ENCODE measurements around the gene GNAO1.

Gene GNAO1

GRCh38 chr16:56282451-56282850 lies 91.2 kb downstream of the GNAO1 start:
- H3K4me3 ChIP-seq (ENCODE audit: control insufficient read depth, low read depth, low read length), result no peak overlapping the region
- TF ChIP-seq CTCF (IDR thresholded peaks at IDR 0.05; ENCODE audit: control insufficient read depth, insufficient read depth, low read depth, low read length, missing control alignments), result no peak
- DNase-seq (ENCODE audit: low read depth), result no peak

- no peak for DNase-seq (ENCODE audit: low read depth)
- no peak overlapping the region for H3K4me3 ChIP-seq (ENCODE audit: control insufficient read depth, low read depth, low read length)
- no peak for TF ChIP-seq CTCF (IDR thresholded peaks at IDR 0.05; ENCODE audit: control insufficient read depth, insufficient read depth, low read depth, low read length, missing control alignments)
Measured at GRCh38 chr16:56284521-56284920, 93.2 kb downstream of the GNAO1 start.

GRCh38 chr16:56286809-56287208 lies 95.5 kb downstream of the GNAO1 start:
- DNase-seq (ENCODE audit: low read depth), result no peak
- TF ChIP-seq CTCF (IDR thresholded peaks at IDR 0.05; ENCODE audit: control insufficient read depth, insufficient read depth, low read depth, low read length, missing control alignments), result no peak
- H3K4me3 ChIP-seq (ENCODE audit: control insufficient read depth, low read depth, low read length), result no peak overlapping the region

- no peak overlapping the region for H3K4me3 ChIP-seq (ENCODE audit: control insufficient read depth, low read depth, low read length)
- no peak for DNase-seq (ENCODE audit: low read depth)
- no peak for TF ChIP-seq CTCF (IDR thresholded peaks at IDR 0.05; ENCODE audit: control insufficient read depth, insufficient read depth, low read depth, low read length, missing control alignments)
Measured at GRCh38 chr16:56288019-56288418, 96.7 kb downstream of the GNAO1 start.

GRCh38 chr16:56289416-56289815 lies 98.1 kb downstream of the GNAO1 start:
- no peak for DNase-seq (ENCODE audit: low read depth)
- H3K4me3 ChIP-seq (ENCODE audit: control insufficient read depth, low read depth, low read length), result no peak overlapping the region
- TF ChIP-seq CTCF (IDR thresholded peaks at IDR 0.05; ENCODE audit: control insufficient read depth, insufficient read depth, low read depth, low read length, missing control alignments), result no peak

GRCh38 chr16:56289862-56290261 lies 98.6 kb downstream of the GNAO1 start:
- TF ChIP-seq CTCF (IDR thresholded peaks at IDR 0.05; ENCODE audit: control insufficient read depth, insufficient read depth, low read depth, low read length, missing control alignments), result no peak
- no peak for DNase-seq (ENCODE audit: low read depth)

GRCh38 chr16:56294014-56294413 lies 102.7 kb downstream of the GNAO1 start:
- H3K4me3 ChIP-seq (ENCODE audit: control insufficient read depth, low read depth, low read length), result no peak overlapping the region
- no peak for DNase-seq (ENCODE audit: low read depth)
- no peak for TF ChIP-seq CTCF (IDR thresholded peaks at IDR 0.05; ENCODE audit: control insufficient read depth, insufficient read depth, low read depth, low read length, missing control alignments)

More at GRCh38 chr16:56289862-56290261, 98.6 kb downstream of the GNAO1 start:
- no peak overlapping the region for H3K4me3 ChIP-seq (ENCODE audit: control insufficient read depth, low read depth, low read length)
